Kidney (tissue), 14 donors: ENCODE data around the gene EEFSEC. TPM values are rescaled to one million over a fixed set of nuclear protein-coding genes. Genes with fewer than 3 reads are reported as not detected.
A peak's percentile ranks its signal among the peaks of the same experiment; 100 is the strongest.

ENCODE experiments used
- DNase-seq, 5 donors: peaks; one replicate each; pipeline ENCODE4 v3.0.0-alpha.2; 2013 to 2020
- FAIRE-seq: peaks from 2 replicates; lab custom pipeline; 2012; peaks lifted over from hg19 to GRCh38; lab: Jason Lieb, UNC
- H3K27ac ChIP-seq, 2 donors: one replicate each; pipeline ENCODE4 v1.7.0; 2013; ENCODE audit warnings: low read depth in 2 of 2, low read length in 2 of 2, inconsistent platforms in 1 of 2
- H3K27me3 ChIP-seq: one replicate; pipeline ENCODE4 v1.7.1; 2013; ENCODE audit warnings: low read length, inconsistent platforms; ENCODE audit not compliant: control insufficient read depth, insufficient read depth
- H3K36me3 ChIP-seq, 3 donors: one replicate each; pipeline versions ENCODE4 v1.7.0 to v1.7.1; 2013; ENCODE audit warnings: low read length in 3 of 3, control low read depth in 1 of 3, inconsistent platforms in 1 of 3; ENCODE audit not compliant: insufficient read depth in 3 of 3, control insufficient read depth in 2 of 3
- H3K4me1 ChIP-seq, 3 donors: one replicate each; pipeline versions ENCODE4 v1.7.0 to v1.7.1; 2013; ENCODE audit warnings: low read length in 3 of 3, inconsistent platforms in 1 of 3, low read depth in 1 of 3; ENCODE audit not compliant: control insufficient read depth in 2 of 3, insufficient read depth in 2 of 3
- H3K4me3 ChIP-seq, 3 donors: one replicate each; pipeline versions ENCODE4 v1.7.0 to v1.8.1; 2013; ENCODE audit warnings: low read length in 3 of 3, control low read depth in 1 of 3, inconsistent platforms in 1 of 3
- H3K9ac ChIP-seq, 3 donors: one replicate each; pipeline versions ENCODE4 v1.7.0 to v1.7.1; 2013; ENCODE audit warnings: low read length in 3 of 3, control low read depth in 1 of 3, inconsistent platforms in 1 of 3
- H3K9me3 ChIP-seq, 3 donors: one replicate each; pipeline versions ENCODE4 v1.7.0 to v1.7.1; 2013; ENCODE audit warnings: low read length in 3 of 3, control low read depth in 1 of 3, inconsistent platforms in 1 of 3; ENCODE audit not compliant: control insufficient read depth in 2 of 3, insufficient read depth in 1 of 3
- intact Hi-C: fragments of 100-400 bp; cut with DNase I; formaldehyde crosslinking; loops from one replicate; pipeline ENCODE4 v1.11.1; 2022
- polyA plus RNA-seq: library from polyadenylated mRNA; stranded (reverse); fragments of 350-450 nt; fragmentation: Illumina TruSeq; extraction: RNeasy Lipid Tissue Mini Kit (QIAGEN cat#74804); gene quantifications from one replicate; pipeline ENCODE4 v1.2.3, GENCODE V29; 2014; ENCODE audit warnings: low read depth, low replicate concordance; ENCODE audit not compliant: insufficient read depth
- total RNA-seq: library from RNA; stranded (reverse); fragmentation: NEBNext Ultra II Directional; extraction: Animal tissue kit (Norgen Biotek cat#: 25700); gene quantifications from one replicate; pipeline ENCODE4 v1.2.1, GENCODE V29; 2021
- TF ChIP-seq, protein P1 (sequence below): IDR thresholded peaks from 3 replicates; pipeline ENCODE4 v1.5.1; 2012; ENCODE audit warnings: mild to moderate bottlenecking, moderate library complexity, borderline replicate concordance; ENCODE audit not compliant: insufficient read depth; ENCODE audit errors: extremely low read depth
- donor health status: control.
- donor health status: control.
- donor health status: control.
- donor health status: control.
- donor health status: control.
- donor health status: DM: yes; HTN: yes; CAD: no.
- donor health status: Normal renal cell carcinoma (clear cell type).

EEFSEC gene
- total and polyA plus RNA-seq, 2 donors from 2014 or later = 15.2 to 23.2 TPM

DNA sequence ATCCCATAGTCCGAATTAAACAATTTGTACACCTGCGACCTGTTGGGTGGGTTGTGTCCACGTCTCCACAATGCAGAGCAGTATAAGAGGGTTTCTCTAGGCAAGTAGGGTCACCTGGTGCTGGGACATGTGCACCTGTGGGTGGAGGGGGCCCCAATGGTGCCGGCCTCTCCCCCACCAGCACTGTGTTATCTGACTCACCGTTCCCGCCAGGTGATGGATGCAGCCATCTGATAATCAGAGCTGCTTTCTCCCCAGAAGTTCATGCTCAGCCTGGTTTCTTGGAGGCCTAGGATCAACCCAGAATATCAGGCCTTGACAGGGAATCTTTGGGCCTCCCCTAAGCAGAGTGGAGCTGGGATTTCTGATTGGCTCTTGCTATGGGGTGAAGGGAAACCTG lies 227.4 kb downstream of the EEFSEC start:
- no peaks in the 10 kb centered on the region for H3K9me3 ChIP-seq
- intact Hi-C loops = no loop called here
- TF ChIP-seq, protein P1, sequence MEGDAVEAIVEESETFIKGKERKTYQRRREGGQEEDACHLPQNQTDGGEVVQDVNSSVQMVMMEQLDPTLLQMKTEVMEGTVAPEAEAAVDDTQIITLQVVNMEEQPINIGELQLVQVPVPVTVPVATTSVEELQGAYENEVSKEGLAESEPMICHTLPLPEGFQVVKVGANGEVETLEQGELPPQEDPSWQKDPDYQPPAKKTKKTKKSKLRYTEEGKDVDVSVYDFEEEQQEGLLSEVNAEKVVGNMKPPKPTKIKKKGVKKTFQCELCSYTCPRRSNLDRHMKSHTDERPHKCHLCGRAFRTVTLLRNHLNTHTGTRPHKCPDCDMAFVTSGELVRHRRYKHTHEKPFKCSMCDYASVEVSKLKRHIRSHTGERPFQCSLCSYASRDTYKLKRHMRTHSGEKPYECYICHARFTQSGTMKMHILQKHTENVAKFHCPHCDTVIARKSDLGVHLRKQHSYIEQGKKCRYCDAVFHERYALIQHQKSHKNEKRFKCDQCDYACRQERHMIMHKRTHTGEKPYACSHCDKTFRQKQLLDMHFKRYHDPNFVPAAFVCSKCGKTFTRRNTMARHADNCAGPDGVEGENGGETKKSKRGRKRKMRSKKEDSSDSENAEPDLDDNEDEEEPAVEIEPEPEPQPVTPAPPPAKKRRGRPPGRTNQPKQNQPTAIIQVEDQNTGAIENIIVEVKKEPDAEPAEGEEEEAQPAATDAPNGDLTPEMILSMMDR = no peak
- DNase-seq (no peak), FAIRE-seq (no peak)
- H3K4me1 ChIP-seq = peaks cover 0 to 45% (median 26%) of the 10 kb centered on the region in 3 donors
- H3K36me3 ChIP-seq = peaks cover 0 to 5% (median 0%) of the 10 kb centered on the region in 3 donors
- H3K4me3 ChIP-seq = no peak overlapping the region
- no peaks in the 10 kb centered on the region for H3K27me3 ChIP-seq
- no peak overlapping the region for H3K9ac ChIP-seq
- no peak overlapping the region for H3K27ac ChIP-seq

DNA sequence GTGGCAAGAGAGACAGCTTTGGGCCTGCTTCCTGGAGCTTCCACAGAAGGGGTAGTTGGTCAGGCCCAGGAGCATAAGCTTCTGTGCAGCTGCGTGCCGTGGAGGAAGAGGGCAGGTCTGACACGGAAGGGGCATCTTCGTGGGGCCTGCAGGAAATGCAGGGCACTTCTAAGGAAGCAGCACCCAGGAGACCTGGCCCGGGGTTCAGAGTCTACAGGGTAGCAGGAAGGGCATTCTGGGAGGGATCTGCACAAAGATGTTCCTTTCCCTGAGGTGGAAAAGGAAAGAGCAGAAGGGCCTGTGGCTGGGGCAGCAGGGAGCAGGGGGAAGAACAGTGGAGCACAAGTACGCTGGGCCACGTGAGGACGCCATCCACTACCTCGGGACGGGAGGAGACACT lies 228.3 kb downstream of the EEFSEC start:
- Histone ChIP-seq H3K27ac (no peak overlapping the region), H3K27me3 (no peaks in the 10 kb centered on the region), H3K4me1 (peaks cover 0 to 50% (median 31%) of the 10 kb centered on the region in 3 donors), H3K9ac (no peak overlapping the region), H3K36me3 (peaks cover 0 to 2% (median 0%) of the 10 kb centered on the region in 3 donors), H3K9me3 (no peaks in the 10 kb centered on the region), H3K4me3 (no peak overlapping the region)
- FAIRE-seq (no peak), DNase-seq (no peak)
- intact Hi-C loops = no loop called here
- TF ChIP-seq, protein P1 = no peak

DNA sequence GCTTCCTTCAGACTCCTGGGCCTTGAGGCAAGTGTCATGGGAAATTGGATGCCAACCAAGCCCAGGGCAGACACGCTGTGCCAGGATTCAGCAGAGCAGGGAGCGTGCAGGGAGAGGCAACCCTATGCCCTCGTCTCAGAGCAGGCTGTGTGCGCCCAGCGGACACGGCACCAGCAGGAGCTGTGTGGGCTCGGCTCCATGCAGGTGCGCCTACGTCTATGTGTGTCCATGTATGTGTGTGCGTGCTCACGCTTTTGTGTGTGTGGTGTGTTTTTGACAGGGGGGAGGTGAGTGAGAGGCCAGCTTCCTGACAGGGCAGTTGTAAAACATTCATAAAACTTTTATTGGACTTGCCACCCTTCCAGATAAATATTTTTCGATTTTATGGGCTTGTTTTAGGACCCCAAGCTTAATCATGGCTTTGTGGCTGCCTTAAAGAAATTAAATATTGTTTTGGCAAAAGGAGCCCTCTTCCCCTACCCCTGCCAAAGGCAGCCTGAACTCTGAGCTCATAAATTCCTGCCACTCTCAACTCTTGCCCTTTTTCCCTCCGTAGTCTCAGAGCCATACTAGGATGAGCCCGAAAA lies 229.0 kb downstream of the EEFSEC start:
- no peak overlapping the region for H3K9ac ChIP-seq
- no peak for FAIRE-seq
- no peak overlapping the region for H3K4me3 ChIP-seq
- peaks cover 0 to 50% (median 31%) of the 10 kb centered on the region in 3 donors for H3K4me1 ChIP-seq
- no peaks in the 10 kb centered on the region for H3K27me3 ChIP-seq
- intact Hi-C loops = no loop called here
- no peaks in the 10 kb centered on the region for H3K36me3 ChIP-seq
- TF ChIP-seq, protein P1 = no peak
- DNase-seq = peak in 2 of 5 donors; percentile 41 to 60
- H3K27ac ChIP-seq = peak overlapping the region; percentile 42 to 47
- H3K9me3 ChIP-seq = no peaks in the 10 kb centered on the region
